Hematopoietic multipotent progenitor cell treated with erythropoietin and hydrocortisone succinate and interleukin-3 and kit ligand, for 6 days (in vitro differentiated cells): ENCODE data around the gene SLC13A2.
A peak's percentile ranks its signal among the peaks of the same experiment; 100 is the strongest.
"Not testable (repeated sequence)": the region's sequence is repeated elsewhere in the genome, so short reads cannot be mapped to it uniquely, and the experiment has no call there.

Source experiments
- DNase-seq: peaks from one replicate; pipeline ENCODE4 v3.0.0-alpha.2; 2015

Gene SLC13A2

GRCh38 chr17:28519236-28519635 lies 45.8 kb downstream of the SLC13A2 start:
- peak; percentile 39 for DNase-seq

- DNase-seq: no peak
Observed at GRCh38 chr17:28520687-28521086, 47.2 kb downstream of the SLC13A2 start.

GRCh38 chr17:28521311-28522085 lies 48.1 kb downstream of the SLC13A2 start:
- no peak for DNase-seq

GRCh38 chr17:28522281-28522680 lies 48.8 kb downstream of the SLC13A2 start:
- DNase-seq: not testable (repeated sequence)

- DNase-seq: no peak
Observed at GRCh38 chr17:28523186-28523585, 49.7 kb downstream of the SLC13A2 start.

- no peak for DNase-seq
Observed at GRCh38 chr17:28523876-28524275, 50.4 kb downstream of the SLC13A2 start.

GRCh38 chr17:28524476-28525424 lies 51.3 kb downstream of the SLC13A2 start:
- DNase-seq: no peak

GRCh38 chr17:28526381-28526780 lies 52.9 kb downstream of the SLC13A2 start:
- DNase-seq: no peak

- peak; percentile 87 for DNase-seq
Observed at GRCh38 chr17:28527181-28527681, 53.8 kb downstream of the SLC13A2 start.

- no peak for DNase-seq
Observed at GRCh38 chr17:28527859-28528258, 54.4 kb downstream of the SLC13A2 start.

- DNase-seq: no peak
Observed at GRCh38 chr17:28528327-28529012, 55.0 kb downstream of the SLC13A2 start.

GRCh38 chr17:28529013-28529400 lies 55.6 kb downstream of the SLC13A2 start:
- no peak for DNase-seq

GRCh38 chr17:28530250-28530649 lies 56.8 kb downstream of the SLC13A2 start:
- DNase-seq: no peak

GRCh38 chr17:28530926-28531325 lies 57.5 kb downstream of the SLC13A2 start:
- no peak for DNase-seq

GRCh38 chr17:28532050-28532960 lies 58.9 kb downstream of the SLC13A2 start:
- no peak for DNase-seq

GRCh38 chr17:28533091-28533807 lies 59.8 kb downstream of the SLC13A2 start:
- no peak for DNase-seq

GRCh38 chr17:28534740-28535375 lies 61.4 kb downstream of the SLC13A2 start:
- no peak for DNase-seq

- no peak for DNase-seq
Observed at GRCh38 chr17:28536532-28537218, 63.2 kb downstream of the SLC13A2 start.

GRCh38 chr17:28537219-28537610 lies 63.8 kb downstream of the SLC13A2 start:
- no peak for DNase-seq

- no peak for DNase-seq
Observed at GRCh38 chr17:28538296-28538895, 65.0 kb downstream of the SLC13A2 start.
